HG02981 (cell line): ENCODE measurements around the gene LTBP3.
A peak's percentile ranks its signal among the peaks of the same experiment; 100 is the strongest.

ENCODE experiments used
- ATAC-seq: cut with Tn5 transposase; IDR thresholded peaks from one replicate; pipeline ENCODE4 v1.9.1; 2021; ENCODE audit warnings: mild to moderate bottlenecking, moderate library complexity; ENCODE audit not compliant: unreplicated experiment

LTBP3 gene

GRCh38 chr11:65586247-65586630, 28.1 kb upstream of the LTBP3 start:
- ATAC-seq: no peak

DNA sequence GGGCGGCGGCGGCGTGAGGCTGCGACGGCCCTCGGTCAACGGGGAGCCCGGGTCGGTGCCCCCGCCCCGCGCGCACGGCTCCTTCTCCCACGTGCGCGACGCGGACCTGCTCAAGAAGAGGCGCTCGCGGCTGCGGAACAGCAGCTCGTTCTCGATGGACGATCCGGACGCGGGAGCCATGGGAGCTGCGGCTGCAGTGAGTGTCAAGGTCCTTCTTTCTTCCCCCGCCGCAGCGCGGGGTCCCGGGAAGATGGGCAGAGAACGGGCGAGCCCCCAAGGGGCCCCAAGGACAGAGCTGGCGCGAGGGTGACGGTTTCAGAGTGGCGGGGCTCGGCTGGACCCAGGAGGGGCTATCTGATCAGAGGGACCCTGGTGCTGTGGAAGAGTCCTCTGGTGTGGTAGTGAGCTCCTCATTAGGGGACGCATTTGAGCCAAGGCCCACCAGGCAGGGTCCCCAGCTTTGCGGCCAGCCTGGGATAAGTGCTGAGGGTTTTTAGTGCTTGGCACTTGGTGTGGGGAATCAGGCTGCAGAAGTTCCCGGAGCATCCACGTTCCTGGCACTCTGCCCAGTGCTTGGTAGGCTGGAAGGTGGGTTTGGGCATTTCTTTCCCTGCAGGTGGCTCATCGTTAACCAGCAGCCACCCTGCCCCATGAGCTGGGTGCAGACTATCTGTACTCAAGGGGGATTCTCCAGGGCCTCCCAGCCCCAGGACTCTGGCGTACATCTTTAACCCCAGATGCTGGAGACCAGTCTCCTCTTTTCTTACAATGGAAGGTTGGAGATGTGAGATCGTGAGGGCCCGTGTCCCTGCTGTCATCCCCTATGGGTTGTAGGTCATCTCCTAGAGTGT, 27.5 kb upstream of the LTBP3 start:
- no peak for ATAC-seq

DNA sequence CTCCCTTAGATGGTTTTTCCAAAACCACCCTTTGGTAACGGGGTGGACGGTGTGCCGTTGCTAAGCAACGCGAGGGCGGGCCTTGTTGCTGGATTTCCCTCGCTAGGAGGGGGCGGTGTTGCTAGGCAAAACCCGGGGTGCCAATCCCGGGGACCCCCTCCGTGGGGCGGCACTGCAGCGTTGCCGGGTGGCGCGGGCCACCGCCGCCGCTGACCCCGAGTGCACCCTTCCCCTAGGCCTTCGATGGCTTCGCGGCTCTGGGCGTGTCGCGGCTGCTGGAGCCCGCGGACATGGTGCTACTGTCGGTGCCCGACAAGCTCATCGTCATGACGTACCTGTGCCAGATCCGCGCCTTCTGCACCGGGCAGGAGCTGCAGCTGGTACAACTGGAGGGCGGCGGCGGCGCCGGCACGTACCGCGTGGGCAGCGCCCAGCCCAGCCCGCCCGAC, 26.6 kb upstream of the LTBP3 start:
- ATAC-seq: no peak

DNA sequence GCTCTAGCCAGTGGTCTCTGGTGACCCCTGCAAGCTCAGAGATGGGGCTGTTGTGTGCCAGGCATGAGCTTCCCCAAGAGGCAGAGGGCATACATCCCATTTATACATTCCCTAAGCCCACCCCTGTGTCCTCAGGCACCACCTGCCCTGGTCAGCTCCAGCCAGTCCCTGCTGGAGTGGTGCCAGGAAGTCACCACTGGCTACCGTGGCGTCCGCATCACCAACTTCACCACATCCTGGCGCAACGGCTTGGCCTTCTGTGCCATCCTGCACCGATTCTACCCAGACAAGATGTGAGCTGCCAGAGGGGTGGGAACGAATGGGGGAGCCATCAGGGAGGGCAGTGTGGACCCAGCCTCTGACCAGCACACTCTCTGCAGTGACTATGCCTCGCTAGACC, 25.9 kb upstream of the LTBP3 start:
- ATAC-seq: no peak

GRCh38 chr11:65583589-65583988, 25.4 kb upstream of the LTBP3 start:
- no peak for ATAC-seq

GRCh38 chr11:65581928-65582327, 23.8 kb upstream of the LTBP3 start:
- no peak for ATAC-seq

- ATAC-seq: no peak
Observed at GRCh38 chr11:65580756-65581155, 22.6 kb upstream of the LTBP3 start.

DNA sequence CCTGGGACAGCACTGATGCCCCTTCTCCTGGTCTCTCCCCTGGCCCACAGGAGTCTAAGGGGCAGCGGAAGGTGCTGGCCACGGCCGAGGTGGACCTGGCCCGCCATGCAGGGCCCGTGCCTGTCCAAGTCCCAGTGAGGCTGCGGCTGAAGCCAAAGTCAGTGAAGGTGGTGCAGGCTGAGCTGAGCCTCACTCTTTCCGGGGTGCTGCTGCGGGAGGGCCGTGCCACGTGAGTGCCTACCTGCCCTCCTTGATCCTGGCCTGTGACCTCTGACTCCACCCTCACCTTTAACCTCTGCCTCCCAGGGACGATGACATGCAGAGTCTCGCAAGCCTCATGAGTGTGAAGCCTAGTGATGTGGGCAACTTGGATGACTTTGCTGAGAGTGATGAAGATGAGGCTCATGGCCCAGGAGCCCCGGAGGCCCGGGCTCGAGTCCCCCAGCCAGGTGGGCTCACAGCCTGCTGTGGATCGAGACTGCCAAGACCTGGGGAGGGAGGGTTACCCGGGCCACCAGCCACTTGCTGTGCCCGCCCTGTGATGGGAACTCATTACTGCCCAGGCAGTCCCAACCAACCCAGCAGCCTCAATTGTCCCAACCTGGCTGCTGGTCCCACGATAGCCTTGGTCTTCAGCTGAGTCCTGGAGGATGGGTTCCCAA, 22.0 kb upstream of the LTBP3 start:
- no peak for ATAC-seq

DNA sequence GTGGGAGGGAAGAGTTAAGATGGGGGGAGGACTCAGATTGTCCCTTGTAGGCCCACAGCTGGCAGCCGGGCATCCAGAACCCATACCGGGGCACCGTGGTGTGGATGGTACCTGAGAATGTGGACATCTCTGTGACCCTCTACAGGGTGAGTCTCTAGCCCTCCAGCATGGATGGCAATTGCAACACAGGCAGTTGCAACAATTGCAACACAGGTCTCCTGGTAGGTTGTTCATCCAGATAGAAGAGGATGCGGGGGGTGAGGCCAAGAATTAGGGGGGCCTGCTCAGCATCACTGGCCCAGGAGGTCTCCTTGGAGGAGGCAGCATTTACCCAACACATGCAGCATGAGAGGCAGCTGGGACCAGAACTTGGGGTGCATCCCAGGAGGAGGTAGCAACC, 21.1 kb upstream of the LTBP3 start:
- ATAC-seq: no peak

DNA sequence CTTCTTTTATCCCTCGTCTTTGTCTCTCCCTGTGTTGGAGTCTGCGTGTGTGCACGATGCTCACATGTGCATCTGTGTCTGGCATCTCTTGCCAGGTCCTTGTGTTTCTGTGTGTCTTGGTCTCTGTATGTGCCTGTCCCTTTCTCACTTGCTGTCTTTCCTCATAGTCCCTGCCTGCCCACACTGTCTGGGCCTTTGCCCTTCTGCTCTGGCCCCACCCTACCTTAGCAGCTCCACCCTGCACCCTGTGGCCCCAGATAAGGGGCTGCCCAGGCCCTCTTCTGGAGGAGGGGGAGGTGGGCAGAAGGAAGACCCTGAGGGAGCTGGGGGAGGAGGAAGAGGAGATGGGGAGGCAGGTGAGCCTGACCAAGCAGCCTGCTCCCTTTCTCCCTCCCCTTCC, 20.5 kb upstream of the LTBP3 start:
- ATAC-seq: no peak

- no peak for ATAC-seq
Observed at GRCh38 chr11:65578134-65578533, 20.0 kb upstream of the LTBP3 start.

DNA sequence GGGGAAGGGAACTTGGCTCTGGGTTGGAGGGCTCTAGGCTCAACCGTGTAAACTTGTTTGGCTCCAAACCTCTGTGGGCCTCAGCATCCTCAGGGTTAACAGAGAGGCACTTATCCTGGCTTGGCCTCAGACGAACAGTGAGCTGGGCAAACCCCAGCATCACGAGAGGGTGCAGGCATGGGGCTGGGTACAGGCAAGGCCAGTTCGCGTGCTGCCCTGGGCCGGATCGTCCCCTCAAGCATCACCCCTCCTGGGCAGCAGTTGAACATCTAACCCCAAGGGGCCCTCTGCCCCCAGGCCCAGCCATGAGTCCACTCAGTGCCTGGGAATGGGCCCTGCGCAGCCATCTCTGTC, 19.6 kb upstream of the LTBP3 start:
- no peak for ATAC-seq

DNA sequence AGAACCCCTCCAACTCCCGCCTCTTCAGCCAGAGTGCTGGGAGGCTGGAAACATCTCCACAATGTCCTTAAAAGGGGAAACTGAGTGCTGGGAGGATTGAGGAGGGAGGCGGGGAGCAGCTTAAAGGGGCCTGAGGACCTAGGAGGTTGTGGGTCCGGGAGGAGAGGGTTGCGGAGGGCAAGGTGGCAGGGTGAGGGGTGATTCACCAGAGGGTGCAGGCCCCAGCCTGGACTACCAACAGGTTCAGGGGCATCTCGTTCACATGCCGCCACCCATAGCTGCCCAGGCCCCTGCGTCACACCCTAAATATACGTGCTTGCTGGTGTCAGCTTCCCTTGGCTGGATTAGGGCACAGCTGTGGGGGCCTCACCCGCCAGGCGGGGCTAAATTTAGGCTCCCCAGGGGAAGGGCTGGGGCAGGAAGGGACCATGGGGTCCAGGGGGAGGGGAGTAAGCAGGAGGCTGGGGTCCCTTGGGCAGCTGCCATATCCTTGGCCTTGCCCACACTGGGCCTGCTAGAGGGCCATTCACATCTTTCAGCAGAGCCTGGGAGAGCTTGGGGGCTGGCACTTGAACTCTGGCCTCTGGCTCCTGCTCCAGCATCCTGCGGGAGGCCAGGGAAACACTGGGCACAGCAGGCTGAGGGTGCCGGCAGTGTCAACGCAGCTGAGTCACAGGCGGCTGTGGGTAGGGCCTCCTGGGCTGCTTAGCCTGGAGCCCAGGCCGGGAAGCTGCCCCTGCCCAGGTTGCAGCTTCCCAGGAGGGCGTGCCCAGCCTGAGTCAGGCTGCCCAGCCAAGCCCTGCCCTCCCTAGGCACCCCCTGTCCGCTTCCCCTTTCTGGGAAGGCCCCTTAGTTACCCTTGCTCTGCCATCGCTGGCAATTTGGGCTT, 19.0 kb upstream of the LTBP3 start:
- no peak for ATAC-seq

DNA sequence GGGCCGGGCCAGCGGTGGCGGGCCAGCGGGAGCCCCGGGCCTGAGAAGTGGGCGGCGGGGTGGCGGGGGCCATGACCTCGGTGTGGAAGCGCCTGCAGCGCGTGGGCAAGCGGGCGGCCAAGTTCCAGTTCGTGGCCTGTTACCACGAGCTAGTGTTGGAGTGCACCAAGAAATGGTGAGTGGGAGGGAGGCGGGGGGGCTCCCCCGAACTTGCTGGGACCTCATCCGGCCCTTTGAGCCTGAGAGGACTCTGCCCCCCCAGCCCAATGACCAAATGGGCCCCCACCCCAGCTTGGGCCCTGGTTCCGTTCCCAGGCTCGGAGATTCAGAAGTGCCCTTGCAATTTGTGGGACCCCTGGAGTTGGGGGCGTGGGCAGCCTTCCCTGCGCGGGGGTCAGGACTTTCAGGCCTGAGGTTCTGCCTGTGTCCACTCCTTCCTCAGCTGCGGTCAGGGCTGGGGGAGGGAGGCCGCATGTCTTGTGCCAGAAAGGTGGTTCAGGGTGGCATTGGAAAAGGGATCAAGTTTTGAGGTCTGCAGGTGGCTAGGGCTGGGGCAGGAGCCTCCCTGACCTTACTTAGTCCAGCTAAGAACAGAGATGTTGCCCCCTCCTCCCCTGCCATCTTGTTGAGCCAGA, 18.2 kb upstream of the LTBP3 start:
- ATAC-seq: no peak

- no peak for ATAC-seq
Observed at GRCh38 chr11:65575568-65576231, 17.5 kb upstream of the LTBP3 start, which contains the start of gene EHBP1L1. TSS of gene EHBP1L1 (plus strand) at chr11:65576053. CDS start at chr11:65576303, 250 bp downstream.

DNA sequence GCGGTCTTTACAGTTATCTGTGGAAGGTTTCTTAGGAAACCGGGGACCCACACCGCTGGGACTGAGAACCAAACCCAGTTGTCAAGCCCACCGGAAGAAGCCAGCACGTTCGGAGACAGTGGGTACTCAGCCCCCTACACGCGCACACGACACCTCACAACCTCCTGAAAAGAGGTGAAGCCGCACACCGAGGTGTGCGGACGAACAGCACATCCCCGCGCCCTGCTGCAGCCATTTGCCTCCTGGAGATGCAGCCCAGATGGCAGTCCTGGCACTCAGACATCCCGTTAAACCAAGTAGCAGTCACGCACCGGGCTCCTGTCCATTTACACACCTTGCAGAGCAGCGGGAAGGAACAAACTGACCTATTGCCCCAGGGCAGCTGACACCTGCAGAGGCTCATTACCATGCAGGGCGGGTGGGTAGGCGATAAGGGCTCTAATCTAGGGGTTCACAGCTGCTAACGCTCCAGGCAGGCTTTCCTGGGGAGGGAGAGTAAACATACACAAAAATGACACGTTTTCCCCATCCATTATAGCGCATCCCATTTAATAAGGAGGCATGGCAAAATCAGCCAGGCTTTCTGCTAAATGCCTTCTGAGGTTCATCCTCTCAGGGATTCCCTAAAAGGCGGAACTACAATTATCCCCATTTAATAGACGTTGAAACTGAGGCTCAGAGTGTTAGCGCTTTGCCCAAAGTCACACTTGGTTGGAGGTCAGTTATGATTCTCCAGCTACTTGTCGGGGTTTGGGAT, 16.8 kb upstream of the LTBP3 start:
- ATAC-seq: no peak

GRCh38 chr11:65574109-65574810, 16.1 kb upstream of the LTBP3 start:
- ATAC-seq: peak; percentile 32

GRCh38 chr11:65573391-65574079, 15.4 kb upstream of the LTBP3 start:
- ATAC-seq: no peak
